ENCODE measurements around the gene E2F6. TPM values are rescaled to one million over a fixed set of nuclear protein-coding genes. Genes with fewer than 3 reads are reported as not detected.

The E2F6 gene
- total RNA-seq, 1 experiment from 2014 or later, result 16.1 TPM

DNA sequence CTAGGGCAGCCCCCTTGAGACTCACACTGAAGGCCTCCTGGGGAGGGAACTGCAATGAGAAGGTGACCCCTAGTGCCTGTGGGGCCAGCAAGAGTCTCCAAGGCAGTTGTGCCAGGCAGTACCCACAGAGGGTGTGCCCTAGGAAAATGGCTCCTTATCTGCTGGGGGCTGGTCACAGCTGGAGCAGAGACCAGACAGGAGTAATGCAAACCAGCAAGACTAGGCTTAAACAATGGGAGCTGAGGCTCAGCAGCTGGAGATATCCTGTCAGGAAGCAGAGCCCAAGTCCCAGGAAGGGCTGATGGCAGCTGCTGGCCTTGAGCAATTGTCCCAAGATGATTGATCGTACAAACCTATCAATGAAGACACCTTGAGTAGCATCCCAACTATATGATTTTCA is 26.8 kb upstream of the E2F6 start:
- Mint-ChIP-seq H3K4me1 (ENCODE audit: insufficient read depth, unreplicated experiment) (no peaks in the 10 kb centered on the region), H3K36me3 (ENCODE audit: insufficient read depth, unreplicated experiment) (no peaks in the 10 kb centered on the region), H3K27ac (ENCODE audit: low read depth, unreplicated experiment) (no peak overlapping the region), H3K27me3 (ENCODE audit: insufficient read depth, unreplicated experiment) (no peaks in the 10 kb centered on the region), H3K4me3 (ENCODE audit: unreplicated experiment) (no peak overlapping the region), H3K9me3 (ENCODE audit: unreplicated experiment) (no peaks in the 10 kb centered on the region)
- CTCF ChIA-PET, result interaction anchor here (0.6 to 2.9 kb wide), 2 partner anchors 91 to 1719 kb away, joined by 6 to 28 read pairs; no protein-coding TSS in a partner anchor
- POLR2A ChIA-PET, result no interaction called here
- no peak for DNase-seq (ENCODE audit: unreplicated experiment)
- no TSS peak for BruUV-seq (replicated peaks)
- intact Hi-C loops (cut with micrococcal nuclease), result no loop called here
- TF ChIP-seq, protein P1, sequence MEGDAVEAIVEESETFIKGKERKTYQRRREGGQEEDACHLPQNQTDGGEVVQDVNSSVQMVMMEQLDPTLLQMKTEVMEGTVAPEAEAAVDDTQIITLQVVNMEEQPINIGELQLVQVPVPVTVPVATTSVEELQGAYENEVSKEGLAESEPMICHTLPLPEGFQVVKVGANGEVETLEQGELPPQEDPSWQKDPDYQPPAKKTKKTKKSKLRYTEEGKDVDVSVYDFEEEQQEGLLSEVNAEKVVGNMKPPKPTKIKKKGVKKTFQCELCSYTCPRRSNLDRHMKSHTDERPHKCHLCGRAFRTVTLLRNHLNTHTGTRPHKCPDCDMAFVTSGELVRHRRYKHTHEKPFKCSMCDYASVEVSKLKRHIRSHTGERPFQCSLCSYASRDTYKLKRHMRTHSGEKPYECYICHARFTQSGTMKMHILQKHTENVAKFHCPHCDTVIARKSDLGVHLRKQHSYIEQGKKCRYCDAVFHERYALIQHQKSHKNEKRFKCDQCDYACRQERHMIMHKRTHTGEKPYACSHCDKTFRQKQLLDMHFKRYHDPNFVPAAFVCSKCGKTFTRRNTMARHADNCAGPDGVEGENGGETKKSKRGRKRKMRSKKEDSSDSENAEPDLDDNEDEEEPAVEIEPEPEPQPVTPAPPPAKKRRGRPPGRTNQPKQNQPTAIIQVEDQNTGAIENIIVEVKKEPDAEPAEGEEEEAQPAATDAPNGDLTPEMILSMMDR (IDR thresholded peaks at IDR 0.05; ENCODE audit: unreplicated experiment), result no peak

DNA sequence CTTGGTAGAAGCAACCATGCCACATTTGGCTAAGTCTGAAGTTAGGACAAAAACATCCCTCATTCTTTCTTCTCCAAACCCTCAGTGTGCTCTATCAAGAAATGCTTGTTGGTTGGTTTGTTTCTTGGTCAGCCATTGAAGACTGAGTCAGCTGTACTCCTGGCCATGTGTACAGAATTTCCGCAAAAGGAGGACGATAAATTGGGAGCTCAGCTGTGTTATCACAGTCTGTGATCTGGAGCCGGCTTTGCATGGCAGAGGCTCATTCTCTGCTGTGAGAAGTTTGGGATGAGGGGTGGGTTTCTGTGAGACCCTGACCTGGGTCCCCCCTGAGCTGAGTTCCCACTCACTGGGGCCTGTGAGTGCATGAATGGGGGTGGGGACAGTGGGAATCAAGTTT is 26.3 kb upstream of the E2F6 start:
- DNase-seq (ENCODE audit: unreplicated experiment), result no peak
- H3K4me1 Mint-ChIP-seq (ENCODE audit: insufficient read depth, unreplicated experiment), result no peaks in the 10 kb centered on the region
- no peaks in the 10 kb centered on the region for H3K27me3 Mint-ChIP-seq (ENCODE audit: insufficient read depth, unreplicated experiment)
- no peaks in the 10 kb centered on the region for H3K9me3 Mint-ChIP-seq (ENCODE audit: unreplicated experiment)
- intact Hi-C loops (cut with micrococcal nuclease), result no loop called here
- no peaks in the 10 kb centered on the region for H3K36me3 Mint-ChIP-seq (ENCODE audit: insufficient read depth, unreplicated experiment)
- ChIA-PET CTCF (interaction anchor here (0.6 to 2.9 kb wide), 4 partner anchors 11 to 1718 kb away, joined by 3 to 28 read pairs (median 9); no protein-coding TSS in a partner anchor), POLR2A (interaction anchor here (0.7 kb wide), 1 partner anchor 1045 kb away, joined by 3 read pairs; no protein-coding TSS in a partner anchor)
- no peak overlapping the region for H3K27ac Mint-ChIP-seq (ENCODE audit: low read depth, unreplicated experiment)
- no peak overlapping the region for H3K4me3 Mint-ChIP-seq (ENCODE audit: unreplicated experiment)
- BruUV-seq (replicated peaks), result no TSS peak
- TF ChIP-seq, protein P1 (IDR thresholded peaks at IDR 0.05; ENCODE audit: unreplicated experiment), result no peak

DNA sequence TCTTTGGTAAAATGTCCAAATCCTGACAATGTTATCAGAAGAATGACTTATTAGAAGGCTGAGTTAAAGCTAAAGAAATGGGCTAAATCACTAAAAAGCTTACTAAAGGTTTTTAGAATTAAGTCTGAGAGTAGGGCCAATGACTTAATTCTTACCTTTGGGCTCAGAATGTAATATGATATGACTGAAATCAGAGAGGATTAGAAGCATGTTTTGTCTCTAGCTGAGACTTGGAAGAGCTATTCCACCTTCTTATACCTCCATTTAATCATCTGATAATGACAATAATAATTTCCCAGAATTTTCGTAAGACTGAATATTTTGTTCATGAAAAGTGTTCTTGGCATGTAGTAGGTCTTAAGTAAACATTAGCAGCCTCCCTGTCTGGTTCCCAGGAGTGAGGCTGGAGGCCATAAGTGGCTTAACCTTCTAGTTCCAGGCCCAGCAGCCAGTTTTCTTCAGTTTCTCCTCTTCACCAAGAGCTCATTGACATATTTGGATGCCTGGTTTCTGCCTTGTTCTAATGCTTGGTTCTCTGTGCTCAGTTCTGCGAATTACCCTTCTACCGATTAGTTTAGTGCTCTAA is 25.5 kb upstream of the E2F6 start:
- no peaks in the 10 kb centered on the region for H3K9me3 Mint-ChIP-seq (ENCODE audit: unreplicated experiment)
- BruUV-seq (replicated peaks), result no TSS peak
- no peaks in the 10 kb centered on the region for H3K4me1 Mint-ChIP-seq (ENCODE audit: insufficient read depth, unreplicated experiment)
- no peak overlapping the region for H3K4me3 Mint-ChIP-seq (ENCODE audit: unreplicated experiment)
- ChIA-PET POLR2A (interaction anchor here (1.0 kb wide), 2 partner anchors 42 to 150 kb away, joined by 3 read pairs; no protein-coding TSS in a partner anchor), CTCF (interaction anchor here (0.9 to 2.9 kb wide), 5 partner anchors 11 to 196 kb away, joined by 3 to 28 read pairs (median 10); no protein-coding TSS in a partner anchor)
- DNase-seq (ENCODE audit: unreplicated experiment), result no peak
- no peaks in the 10 kb centered on the region for H3K36me3 Mint-ChIP-seq (ENCODE audit: insufficient read depth, unreplicated experiment)
- TF ChIP-seq, protein P1 (IDR thresholded peaks at IDR 0.05; ENCODE audit: unreplicated experiment), result no peak
- H3K27me3 Mint-ChIP-seq (ENCODE audit: insufficient read depth, unreplicated experiment), result no peaks in the 10 kb centered on the region
- intact Hi-C loops (cut with micrococcal nuclease), result no loop called here
- H3K27ac Mint-ChIP-seq (ENCODE audit: low read depth, unreplicated experiment), result no peak overlapping the region

DNA sequence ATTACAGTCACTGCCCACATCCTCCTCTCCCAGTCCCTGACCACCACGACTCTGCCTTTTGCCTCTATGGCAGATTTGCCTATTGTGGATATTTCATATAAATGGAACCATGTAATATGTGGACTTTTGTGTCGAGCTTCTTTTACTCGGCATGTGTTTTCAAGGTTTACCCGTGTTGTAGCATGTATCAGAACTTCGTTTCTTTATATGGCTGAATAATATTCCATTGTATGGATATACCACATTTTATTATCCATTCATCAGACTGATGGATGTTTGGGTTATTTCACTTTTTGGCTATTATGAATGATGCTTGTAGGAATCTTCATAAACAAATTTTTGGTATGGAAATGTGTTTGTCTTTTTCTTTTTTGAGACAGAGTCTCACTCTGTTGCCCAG is 24.2 kb upstream of the E2F6 start:
- POLR2A ChIA-PET, result no interaction called here
- TF ChIP-seq, protein P1 (IDR thresholded peaks at IDR 0.05; ENCODE audit: unreplicated experiment), result no peak
- no peak overlapping the region for H3K27ac Mint-ChIP-seq (ENCODE audit: low read depth, unreplicated experiment)
- DNase-seq (ENCODE audit: unreplicated experiment), result no peak
- no TSS peak for BruUV-seq (replicated peaks)
- no peak overlapping the region for H3K4me3 Mint-ChIP-seq (ENCODE audit: unreplicated experiment)
- CTCF ChIA-PET, result interaction anchor here (0.6 to 2.9 kb wide), 4 partner anchors 11 to 133 kb away, joined by 3 to 28 read pairs (median 4); no protein-coding TSS in a partner anchor
- H3K36me3 Mint-ChIP-seq (ENCODE audit: insufficient read depth, unreplicated experiment), result no peaks in the 10 kb centered on the region
- H3K4me1 Mint-ChIP-seq (ENCODE audit: insufficient read depth, unreplicated experiment), result no peaks in the 10 kb centered on the region
- intact Hi-C loops (cut with micrococcal nuclease), result no loop called here
- no peaks in the 10 kb centered on the region for H3K27me3 Mint-ChIP-seq (ENCODE audit: insufficient read depth, unreplicated experiment)
- H3K9me3 Mint-ChIP-seq (ENCODE audit: unreplicated experiment), result no peaks in the 10 kb centered on the region
